IMR-90 (cell line): Measurements from ENCODE around the gene AAK1. TPM values are rescaled to one million over a fixed set of nuclear protein-coding genes. Genes with fewer than 3 reads are reported as not detected.

Experiments
- ATAC-seq: fragments of 200-7000 bp; cut with Tn5 transposase; 2 replicates; pipeline ENCODE4 v1.9.1; 2020; ENCODE audit warnings: low read depth, mild to moderate bottlenecking, moderate library complexity
- BruUV-seq: library from RNA; stranded (reverse); fragments of 400-500 nt; replicated peaks from 2 replicates; lab custom pipeline; 2021; lab: Mats Ljungman, UMichigan
- CTCF ChIA-PET: fragments of 300-600 bp; formaldehyde crosslinking; extraction: SDS; loops from one replicate; lab custom pipeline; 2021; ENCODE audit warnings: antibody characterized with exemption; lab: Yijun Ruan, JAX
- POLR2A ChIA-PET: fragments of 300-600 bp; sonication (Branson Sonifier 250); formaldehyde crosslinking; loops from one replicate; lab custom pipeline; 2022; ENCODE audit warnings: antibody characterized with exemption; ENCODE audit not compliant: unreplicated experiment; lab: Charles Lee
- DNase-seq: peaks from one replicate; pipeline ENCODE4 v3.0.0; 2013
- H2AFZ ChIP-seq: replicated peaks from 2 replicates; pipeline ENCODE3; 2013; ENCODE audit warnings: low read length, mild to moderate bottlenecking; ENCODE audit not compliant: poor library complexity
- H2AK5ac ChIP-seq: 2 replicates; pipeline ENCODE4 v1.6.1; 2013; ENCODE audit warnings: low read depth, low read length, inconsistent platforms
- H2AK9ac ChIP-seq: replicated peaks from 2 replicates; pipeline ENCODE3; 2013; ENCODE audit warnings: mild to moderate bottlenecking, low read depth, low read length, moderate library complexity; ENCODE audit not compliant: poor library complexity
- H2BK120ac ChIP-seq: 2 replicates; pipeline ENCODE4 v1.6.1; 2013; ENCODE audit warnings: low read depth, low read length, inconsistent platforms
- H2BK15ac ChIP-seq: 3 replicates; pipeline ENCODE4 v1.6.1; 2013; ENCODE audit warnings: low read depth, low read length, inconsistent platforms
- H2BK20ac ChIP-seq: 2 replicates; pipeline ENCODE4 v1.6.1; 2013; ENCODE audit warnings: low read depth, mild to moderate bottlenecking, inconsistent platforms, low read length, moderate library complexity
- H2BK5ac ChIP-seq: 2 replicates; pipeline ENCODE4 v1.6.1; 2013; ENCODE audit warnings: mild to moderate bottlenecking, low read depth, low read length, inconsistent platforms; ENCODE audit not compliant: poor library complexity, severe bottlenecking
- H3K14ac ChIP-seq: replicated peaks from 2 replicates; pipeline ENCODE4 v1.6.1; 2013; ENCODE audit warnings: low read depth, low read length, inconsistent platforms
- H3K18ac ChIP-seq: 2 replicates; pipeline ENCODE4 v1.6.1; 2013; ENCODE audit warnings: low read depth, low read length, control low read depth
- H3K23ac ChIP-seq: 2 replicates; pipeline ENCODE4 v1.6.1; 2013; ENCODE audit warnings: low read depth, low read length, inconsistent platforms
- H3K27ac ChIP-seq: 2 replicates; pipeline ENCODE4 v1.5.1; 2013; ENCODE audit warnings: mild to moderate bottlenecking, control low read depth, low read length; ENCODE audit not compliant: insufficient read depth
- H3K27me3 ChIP-seq: 2 replicates; pipeline ENCODE4 v1.6.1; 2013; ENCODE audit warnings: low read length; ENCODE audit not compliant: control insufficient read depth, insufficient read depth
- H3K36me3 ChIP-seq: 2 replicates; pipeline ENCODE4 v1.6.1; 2013; ENCODE audit warnings: low read length, mixed read lengths; ENCODE audit not compliant: control insufficient read depth, insufficient read depth
- H3K4ac ChIP-seq: 2 replicates; pipeline ENCODE4 v1.6.1; 2013; ENCODE audit warnings: low read depth, low read length, inconsistent platforms
- H3K4me1 ChIP-seq: 2 replicates; pipeline ENCODE4 v1.6.1; 2013; ENCODE audit warnings: low read length, mixed read lengths; ENCODE audit not compliant: control insufficient read depth, insufficient read depth
- H3K4me2 ChIP-seq: 2 replicates; pipeline ENCODE4 v1.6.1; 2013; ENCODE audit warnings: low read depth, mild to moderate bottlenecking, control low read depth, low read length, moderate library complexity
- H3K4me3 ChIP-seq: 2 replicates; pipeline ENCODE4 v1.5.1; 2013; ENCODE audit warnings: low read depth, mild to moderate bottlenecking, control low read depth, low read length, moderate library complexity; ENCODE audit not compliant: insufficient read depth
- H3K56ac ChIP-seq: 2 replicates; pipeline ENCODE4 v1.6.1; 2013; ENCODE audit warnings: low read length, inconsistent platforms; ENCODE audit not compliant: insufficient read depth; ENCODE audit errors: extremely low read depth
- H3K79me1 ChIP-seq, 2 experiments: 2 replicates each; pipeline ENCODE4 v1.6.1; 2013; ENCODE audit warnings: low read length in 2 of 2, inconsistent platforms in 1 of 2, low read depth in 1 of 2
- H3K9ac ChIP-seq: 2 replicates; pipeline ENCODE4 v1.6.1; 2013; ENCODE audit warnings: low read depth, low read length, control low read depth
- H3K9me1 ChIP-seq: 2 replicates; pipeline ENCODE4 v1.6.1; 2013; ENCODE audit warnings: low read length, inconsistent platforms; ENCODE audit not compliant: insufficient read depth
- H3K9me3 ChIP-seq: 2 replicates; pipeline ENCODE4 v1.6.1; 2013; ENCODE audit warnings: low read length; ENCODE audit not compliant: control insufficient read depth, insufficient read depth
- H4K20me1 ChIP-seq: 2 replicates; pipeline ENCODE4 v1.6.1; 2013; ENCODE audit warnings: low read length, inconsistent platforms; ENCODE audit not compliant: insufficient read depth
- H4K5ac ChIP-seq: 2 replicates; pipeline ENCODE4 v1.6.1; 2013; ENCODE audit warnings: mild to moderate bottlenecking, low read depth, low read length, control low read depth
- H4K8ac ChIP-seq, 2 experiments: 2 replicates each; pipeline ENCODE4 v1.6.1; 2013; ENCODE audit warnings: low read depth in 2 of 2, low read length in 2 of 2, control low read depth in 1 of 2, inconsistent platforms in 1 of 2
- H4K91ac ChIP-seq: 2 replicates; pipeline ENCODE4 v1.6.1; 2013; ENCODE audit warnings: low read depth, low read length, inconsistent platforms; ENCODE audit not compliant: insufficient read depth
- RCOR1 ChIP-seq: IDR thresholded peaks from 2 replicates; pipeline ENCODE4 v1.6.1; 2012; ENCODE audit warnings: mild to moderate bottlenecking, low read length, improper control_type of control experiment; ENCODE audit not compliant: insufficient replicate concordance
- WGBS, 2 experiments: methylation state at CpG; one replicate each; pipeline versions ENCODE4 v1.1.5 to v1.1.7; 2013; ENCODE audit warnings: missing lambda C conversion rate in 2 of 2; ENCODE audit not compliant: insufficient read length in 1 of 2; ENCODE audit errors: extremely low coverage in 2 of 2; 5-methylcytosine and 5-hydroxymethylcytosine counted together
- dilution Hi-C: fragments of 300-500 bp; cut with HindIII; formaldehyde crosslinking; loops from one replicate; pipeline ENCODE4 v1.14.3; 2018; ENCODE audit warnings: low sequenced_read_pairs; ENCODE audit not compliant: unreplicated experiment
- in situ Hi-C: fragments of 300-500 bp; cut with MboI; formaldehyde crosslinking; loops from 3 replicates; pipeline ENCODE4 v1.14.3; 2019; ENCODE audit warnings: low sequenced_read_pairs, inconsistent platforms, mixed read lengths
- intact Hi-C: fragments of 100-400 bp; cut with micrococcal nuclease; formaldehyde crosslinking; loops from 2 replicates; pipeline ENCODE4 v1.10.0; 2022
- polyA plus RNA-seq, 3 experiments: library from polyadenylated mRNA; depleted of rRNA; stranded (reverse); fragments of >200 nt; gene quantifications; 2 replicates each; pipeline ENCODE4 v1.2.3, GENCODE V29; 2012; ENCODE audit warnings: low replicate concordance in 1 of 3
- total RNA-seq: library from RNA; depleted of rRNA; stranded (reverse); fragments of >200 nt; gene quantifications from 2 replicates; pipeline ENCODE4 v1.2.3, GENCODE V29; 2012

The AAK1 gene
- total and polyA plus RNA-seq, 2 of the 4 experiments (the other 2 are of a cell fraction), result 21.9 to 26.5 TPM

DNA sequence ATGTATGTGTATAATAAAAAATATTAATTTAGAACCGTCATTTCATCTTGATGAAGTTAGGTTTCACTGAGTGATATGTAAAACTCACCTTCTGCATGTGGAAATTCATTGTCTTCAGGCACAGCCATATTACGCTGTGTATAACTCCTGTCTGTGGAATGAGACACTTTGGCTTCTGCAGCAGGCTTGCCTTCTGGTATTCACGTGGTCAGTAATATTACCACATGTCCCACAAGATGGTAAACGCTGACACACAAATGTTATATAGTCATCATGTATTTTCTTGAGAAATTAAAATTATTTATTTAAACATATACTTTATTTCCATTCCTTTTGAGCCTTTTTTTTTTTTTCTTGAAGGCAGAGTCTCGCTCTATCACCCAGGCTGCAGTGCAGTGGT is 25.1 kb upstream of the AAK1 start:
- Histone ChIP-seq H2AK5ac (peak overlapping the region; percentile 59; the same call in 1 of the 2 replicates), H3K4me3 (no peak overlapping the region), H3K4ac (no peak overlapping the region), H3K27me3 (no peaks in the 10 kb centered on the region), H3K18ac (peak overlapping the region; percentile 27; the same call in 1 of the 2 replicates), H3K56ac (no peak overlapping the region), H3K9ac (no peak overlapping the region), H3K9me1 (peaks cover 4% of the 10 kb centered on the region), H3K36me3 (no peaks in the 10 kb centered on the region), H4K5ac (peak overlapping the region; percentile 9; the same call in 1 of the 2 replicates), H2BK15ac (no peak overlapping the region), H3K79me1 (no peaks in the 10 kb centered on the region), H4K8ac (no peak overlapping the region), H3K4me1 (peaks cover 6% of the 10 kb centered on the region), H4K91ac (no peak overlapping the region), H3K23ac (no peak overlapping the region), H2BK120ac (no peak overlapping the region), H3K9me3 (no peaks in the 10 kb centered on the region), H3K4me2 (no peak overlapping the region), H3K14ac (0 out of 2 replicates have a peak overlapping the region, but pooled peaks have one; percentile 70), H3K27ac (no peak overlapping the region), H2AFZ (no peak overlapping the region), H4K20me1 (peaks cover 3% of the 10 kb centered on the region; the same call in 1 of the 2 replicates), H2BK5ac (no peak overlapping the region), H2BK20ac (peak overlapping the region; percentile 44; the same call in 1 of the 2 replicates), H2AK9ac (no peak overlapping the region)
- in situ Hi-C loops (no loop called here), dilution Hi-C loops (no loop called here), intact Hi-C loops (no loop called here)
- POLR2A ChIA-PET, result no interaction called here
- WGBS, 2 experiments, result no CpG with 5 or more reads among the region's 5 CpGs
- BruUV-seq, result no TSS peak
- DNase-seq (peak; percentile 61), ATAC-seq (no peak)
- CTCF ChIA-PET, result no interaction called here
- no peak for TF ChIP-seq RCOR1
